OCI-LY3 (cell line): ENCODE data around the gene NGB.
"Not testable (repeated sequence)": the region's sequence is repeated elsewhere in the genome, so short reads cannot be mapped to it uniquely, and the experiment has no call there.

Source experiments
- H2AFZ ChIP-seq: fragments of 200-600, 300-600 bp; shearing (Covaris generic); 2 replicates; pipeline ENCODE4 v1.6.0; 2014; ENCODE audit warnings: antibody characterized with exemption, low read depth, low read length
- H3K27ac ChIP-seq: fragments of 200-600, 300-600 bp; sonication (generic); 2 replicates; pipeline ENCODE4 v1.5.1; 2014; ENCODE audit warnings: mild to moderate bottlenecking, low read length, moderate library complexity, mixed read lengths
- H3K27me3 ChIP-seq: fragments of 200-600, 300-600 bp; sonication (generic); 2 replicates; pipeline ENCODE4 v1.6.1; 2014; ENCODE audit warnings: low read depth, low read length, mixed read lengths
- H3K36me3 ChIP-seq: fragments of 200-600, 300-600 bp; sonication (generic); replicated peaks from 2 replicates; pipeline ENCODE3; 2014; ENCODE audit warnings: low read depth, low read length, mixed read lengths
- H3K4me1 ChIP-seq: fragments of 300-600, 200-600 bp; sonication (generic); 2 replicates; pipeline ENCODE4 v1.6.1; 2014; ENCODE audit warnings: low read length, mixed read lengths
- H3K4me2 ChIP-seq: fragments of 200-600, 300-600 bp; sonication (generic); 2 replicates; pipeline ENCODE4 v1.6.1; 2014; ENCODE audit warnings: low read length, mixed read lengths
- H3K4me3 ChIP-seq: fragments of 300-600, 200-600 bp; sonication (generic); 2 replicates; pipeline ENCODE4 v1.5.1; 2014; ENCODE audit warnings: antibody characterized with exemption, mild to moderate bottlenecking, low read length, moderate library complexity
- H3K79me2 ChIP-seq: fragments of 300-600, 200-600 bp; shearing (Covaris generic); 2 replicates; pipeline ENCODE4 v1.6.1; 2014; ENCODE audit warnings: mild to moderate bottlenecking, low read length, mixed read lengths
- H3K9ac ChIP-seq: fragments of 300-600, 200-600 bp; shearing (Covaris generic); 2 replicates; pipeline ENCODE4 v1.6.0; 2014; ENCODE audit warnings: mild to moderate bottlenecking, low read length, moderate library complexity
- H3K9me3 ChIP-seq: fragments of 200-600, 300-600 bp; shearing (Covaris generic); 2 replicates; pipeline ENCODE4 v1.6.1; 2014; ENCODE audit warnings: low read length, mixed read lengths; ENCODE audit not compliant: insufficient read depth
- H4K20me1 ChIP-seq: fragments of 200-600, 300-600 bp; sonication (generic); 2 replicates; pipeline ENCODE4 v1.6.1; 2016; ENCODE audit warnings: low read length, mixed read lengths; ENCODE audit not compliant: insufficient read depth
- EZH2phosphoT487 ChIP-seq: fragments of 200-600 bp; shearing (Covaris generic); IDR thresholded peaks from 2 replicates; pipeline ENCODE4 v1.6.1; 2018; ENCODE audit warnings: antibody characterized with exemption, mixed run types, low read depth
- TF ChIP-seq, protein P1 (sequence below): fragments of 200-600, 300-600 bp; sonication (generic); IDR thresholded peaks from 2 replicates; pipeline ENCODE4 v1.5.1; 2014; ENCODE audit warnings: antibody characterized with exemption, low read length, low read depth

Gene NGB

DNA sequence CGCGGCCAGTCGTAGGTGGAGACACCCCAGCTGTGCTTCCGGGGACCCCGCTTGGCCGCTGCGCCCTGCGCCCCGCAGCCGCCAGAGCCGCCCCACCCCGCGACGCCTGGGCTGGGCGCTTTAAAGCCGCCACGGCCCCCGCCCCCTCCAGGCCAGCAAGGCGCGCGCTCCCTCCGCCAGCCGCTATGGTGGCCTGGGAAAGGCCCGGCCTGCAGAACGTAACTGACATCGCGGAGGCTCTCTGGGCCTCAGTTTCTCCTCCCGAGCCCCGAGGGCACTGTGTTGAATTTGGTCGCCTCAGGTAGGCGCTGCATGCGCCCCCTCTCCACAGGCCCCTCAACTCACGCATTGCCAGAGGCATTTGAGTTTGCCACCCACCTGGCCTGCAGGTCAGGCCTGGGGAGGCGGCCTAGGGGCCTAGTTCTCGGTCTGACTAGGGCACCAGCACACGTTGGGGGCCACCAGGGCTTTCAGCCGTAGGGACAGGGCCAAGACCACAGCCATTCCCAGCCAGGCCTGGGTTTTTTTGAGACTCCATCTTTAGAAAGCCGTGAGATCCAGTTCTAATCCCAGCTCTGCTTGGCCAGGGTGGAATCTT is at the start of gene NGB:
Gene NGB (minus strand): TSS at position 94 of the 598 bp plus-strand sequence. CDS start 269 bp downstream, outside the sequence.
- no peak within 1 kb of the TSS for H2AFZ ChIP-seq
- H3K9ac ChIP-seq = no peak within 1 kb of the TSS
- no peaks in the 10 kb centered on the region for H4K20me1 ChIP-seq
- TF ChIP-seq, protein P1, sequence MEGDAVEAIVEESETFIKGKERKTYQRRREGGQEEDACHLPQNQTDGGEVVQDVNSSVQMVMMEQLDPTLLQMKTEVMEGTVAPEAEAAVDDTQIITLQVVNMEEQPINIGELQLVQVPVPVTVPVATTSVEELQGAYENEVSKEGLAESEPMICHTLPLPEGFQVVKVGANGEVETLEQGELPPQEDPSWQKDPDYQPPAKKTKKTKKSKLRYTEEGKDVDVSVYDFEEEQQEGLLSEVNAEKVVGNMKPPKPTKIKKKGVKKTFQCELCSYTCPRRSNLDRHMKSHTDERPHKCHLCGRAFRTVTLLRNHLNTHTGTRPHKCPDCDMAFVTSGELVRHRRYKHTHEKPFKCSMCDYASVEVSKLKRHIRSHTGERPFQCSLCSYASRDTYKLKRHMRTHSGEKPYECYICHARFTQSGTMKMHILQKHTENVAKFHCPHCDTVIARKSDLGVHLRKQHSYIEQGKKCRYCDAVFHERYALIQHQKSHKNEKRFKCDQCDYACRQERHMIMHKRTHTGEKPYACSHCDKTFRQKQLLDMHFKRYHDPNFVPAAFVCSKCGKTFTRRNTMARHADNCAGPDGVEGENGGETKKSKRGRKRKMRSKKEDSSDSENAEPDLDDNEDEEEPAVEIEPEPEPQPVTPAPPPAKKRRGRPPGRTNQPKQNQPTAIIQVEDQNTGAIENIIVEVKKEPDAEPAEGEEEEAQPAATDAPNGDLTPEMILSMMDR = no peak
- no peak for TF ChIP-seq EZH2phosphoT487
- no peak within 1 kb of the TSS for H3K4me2 ChIP-seq
- no peaks in the 10 kb centered on the region for H3K27me3 ChIP-seq
- H3K27ac ChIP-seq = no peak within 1 kb of the TSS
- no peak within 1 kb of the TSS for H3K4me3 ChIP-seq
- H3K4me1 ChIP-seq = no peaks in the 10 kb centered on the region
- H3K79me2 ChIP-seq = no peaks in the 10 kb centered on the region
- no peaks in the 10 kb centered on the region for H3K36me3 ChIP-seq
- no peaks in the 10 kb centered on the region for H3K9me3 ChIP-seq

DNA sequence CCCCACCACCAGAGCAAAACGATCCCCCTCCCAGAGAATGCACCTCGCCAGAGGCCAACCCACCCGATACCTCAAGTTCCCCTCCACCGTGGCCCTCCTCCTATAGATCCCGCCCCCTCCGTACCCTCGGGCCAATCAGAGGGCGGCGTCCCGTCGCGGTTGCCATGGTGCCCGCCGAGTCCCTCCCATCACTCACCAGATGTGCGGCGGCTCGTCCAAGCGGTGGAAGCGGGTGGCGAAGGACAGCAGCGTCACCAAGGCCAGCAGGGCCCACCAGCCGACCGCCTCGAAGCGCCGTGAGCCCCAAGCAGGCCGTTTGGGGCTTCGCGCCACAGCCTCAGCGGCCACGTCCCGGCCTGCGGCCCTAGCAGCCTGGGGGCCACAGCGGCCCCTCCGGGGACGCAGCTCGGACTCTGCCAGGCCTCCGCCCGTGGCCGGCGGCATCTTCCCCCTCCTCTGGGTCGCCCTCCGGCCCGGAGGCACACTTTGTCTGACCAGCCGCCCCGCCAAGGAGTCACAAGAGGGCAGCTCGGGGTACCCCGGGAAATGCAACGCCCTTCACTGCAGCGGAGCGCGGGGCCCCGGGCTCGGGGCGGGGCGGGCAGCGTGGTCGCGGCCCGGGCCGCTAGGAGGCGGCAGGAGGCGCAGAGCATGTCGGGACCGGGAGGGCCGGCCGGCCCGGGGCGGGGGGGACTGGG is 49.4 kb upstream of the NGB start, which contains the start of gene POMT2:
Gene POMT2 (minus strand): TSS at position 646 of the 698 bp plus-strand sequence. CDS start 202 bp downstream, at position 444.
- peak within 1 kb of the TSS; percentile 99 for H3K4me2 ChIP-seq
- no peaks in the 10 kb centered on the region for H3K27me3 ChIP-seq
- H3K79me2 ChIP-seq = 0 out of 2 replicates have a peak, but pooled peaks cover 6% of the 10 kb centered on the region
- no peaks in the 10 kb centered on the region for H3K36me3 ChIP-seq
- peak within 1 kb of the TSS; percentile 85 for H2AFZ ChIP-seq
- H3K9me3 ChIP-seq = no peaks in the 10 kb centered on the region
- peak within 1 kb of the TSS; percentile 85 for H3K27ac ChIP-seq
- no peak for TF ChIP-seq EZH2phosphoT487
- TF ChIP-seq, protein P1 = peak; percentile 22; the same call in 1 of the 2 replicates
- peaks cover 13% of the 10 kb centered on the region for H3K4me1 ChIP-seq
- H4K20me1 ChIP-seq = no peaks in the 10 kb centered on the region
- H3K4me3 ChIP-seq = peak within 1 kb of the TSS; percentile 89
- H3K9ac ChIP-seq = peak within 1 kb of the TSS; percentile 92

GRCh38 chr14:77319422-77319821 is 48.4 kb upstream of the NGB start:
- TF ChIP-seq, protein P1 = no peak
- TF ChIP-seq EZH2phosphoT487 = no peak
- Histone ChIP-seq H4K20me1 (no peaks in the 10 kb centered on the region), H3K4me1 (peaks cover 13% of the 10 kb centered on the region), H3K9me3 (no peaks in the 10 kb centered on the region), H3K27ac (no peak overlapping the region), H3K4me3 (peak overlapping the region; percentile 89), H3K4me2 (peak overlapping the region; percentile 83), H2AFZ (no peak overlapping the region), H3K9ac (no peak overlapping the region), H3K36me3 (no peaks in the 10 kb centered on the region), H3K79me2 (0 out of 2 replicates have a peak, but pooled peaks cover 6% of the 10 kb centered on the region), H3K27me3 (no peaks in the 10 kb centered on the region)

GRCh38 chr14:77318756-77319155 is 47.8 kb upstream of the NGB start:
- H3K9me3 ChIP-seq, H2AFZ ChIP-seq, H3K79me2 ChIP-seq, H3K4me2 ChIP-seq, H3K27me3 ChIP-seq, H3K36me3 ChIP-seq, H3K27ac ChIP-seq, H3K9ac ChIP-seq, H3K4me3 ChIP-seq, H4K20me1 ChIP-seq: not testable (repeated sequence)
- H3K4me1 ChIP-seq = peaks cover 13% of the 10 kb centered on the region
